ENCODE results near the gene FAM111B.
"Not testable (repeated sequence)": the region's sequence is repeated elsewhere in the genome, so short reads cannot be mapped to it uniquely, and the experiment has no call there.

Gene FAM111B

DNA sequence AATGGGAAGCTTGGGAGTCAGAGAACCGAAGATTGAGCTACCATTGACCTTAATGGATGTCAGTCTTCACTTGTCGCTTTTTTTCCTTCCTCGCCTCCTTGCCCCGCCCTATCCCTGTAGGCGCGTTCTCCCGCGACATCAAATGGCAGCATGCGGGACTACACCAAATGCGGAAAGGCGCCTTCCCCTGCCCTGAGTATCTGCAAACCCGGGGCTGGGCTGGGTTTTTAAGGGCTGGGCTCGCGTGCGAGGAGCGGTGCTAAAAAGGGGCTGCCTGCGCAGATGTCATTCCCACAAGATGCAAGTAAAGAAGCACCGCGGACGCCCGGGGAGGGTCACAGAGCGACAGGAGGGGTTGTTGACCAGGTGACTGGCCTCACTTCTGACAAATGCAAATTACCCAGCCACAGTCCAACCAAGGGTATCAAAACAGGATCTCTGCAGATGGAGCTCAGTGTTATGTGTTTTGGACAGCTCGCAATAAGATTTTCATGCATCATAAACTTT lies 4.7 kb upstream of the FAM111B start:
- DNase-seq, result peak; percentile 86

DNA sequence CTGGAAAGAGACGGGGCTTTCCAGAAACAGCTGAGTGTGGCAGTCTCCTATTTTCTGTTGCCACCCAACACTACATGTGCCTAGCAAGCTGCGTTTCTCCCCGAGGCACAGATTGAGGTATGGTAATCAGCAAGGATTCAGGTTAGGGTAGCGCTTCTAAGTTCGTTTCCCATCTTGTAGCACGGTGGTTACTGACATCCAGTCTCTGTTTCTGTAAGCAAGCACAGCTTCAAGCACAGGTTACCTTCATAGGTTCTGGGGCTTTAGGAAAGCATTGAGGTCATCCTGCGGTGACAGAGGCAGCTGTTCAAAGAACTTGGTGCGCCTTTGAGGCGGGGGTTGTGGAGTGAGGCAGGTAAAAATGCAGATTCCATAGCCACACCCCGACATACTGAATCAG lies 684 bp downstream of the FAM111B start:
- peak; percentile 62 for DNase-seq

DNA sequence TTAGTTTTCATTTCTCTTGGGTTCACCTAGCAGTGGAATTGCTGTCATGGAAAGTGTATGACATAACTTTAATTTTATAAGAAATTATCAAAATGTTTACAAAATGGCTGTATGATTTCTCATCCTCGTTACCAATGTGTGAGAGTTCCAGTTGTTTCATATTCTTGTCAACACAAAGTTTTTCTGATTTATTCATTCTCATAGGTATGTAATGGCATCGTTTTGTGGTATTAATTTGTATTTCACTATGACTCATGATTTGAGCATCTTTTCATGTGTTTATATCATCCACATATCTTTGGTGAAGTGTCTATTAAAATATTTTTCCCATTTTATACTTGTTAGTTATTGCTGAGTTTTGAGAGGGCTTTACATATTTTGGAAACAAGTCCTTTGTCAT lies 5.5 kb downstream of the FAM111B start:
- no peak for DNase-seq

GRCh38 chr11:59114344-59114743 lies 7.3 kb downstream of the FAM111B start:
- DNase-seq, result no peak

GRCh38 chr11:59115553-59115952 lies 8.5 kb downstream of the FAM111B start:
- DNase-seq, result no peak

DNA sequence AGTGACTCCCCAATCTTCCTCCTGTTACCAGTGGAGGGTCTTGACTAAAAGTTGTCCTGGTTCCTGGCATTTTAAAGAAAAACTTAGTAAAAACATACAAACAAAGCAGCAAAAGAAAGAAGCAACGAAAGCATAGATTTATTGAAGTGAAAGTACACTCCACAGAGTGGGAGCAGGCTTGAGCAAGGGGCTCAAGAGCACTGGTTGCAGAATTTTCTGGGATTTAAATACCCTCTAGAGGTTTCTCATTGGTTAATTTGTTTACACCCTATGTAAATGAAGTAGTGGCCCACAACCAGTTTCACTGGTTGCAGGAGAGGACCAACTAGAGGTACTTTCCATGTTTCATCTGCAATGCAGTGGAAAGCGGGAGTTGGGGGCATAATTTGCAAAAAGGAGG lies 10.7 kb downstream of the FAM111B start:
- no peak for DNase-seq

GRCh38 chr11:59119826-59120225 lies 12.8 kb downstream of the FAM111B start:
- no peak for DNase-seq

DNA sequence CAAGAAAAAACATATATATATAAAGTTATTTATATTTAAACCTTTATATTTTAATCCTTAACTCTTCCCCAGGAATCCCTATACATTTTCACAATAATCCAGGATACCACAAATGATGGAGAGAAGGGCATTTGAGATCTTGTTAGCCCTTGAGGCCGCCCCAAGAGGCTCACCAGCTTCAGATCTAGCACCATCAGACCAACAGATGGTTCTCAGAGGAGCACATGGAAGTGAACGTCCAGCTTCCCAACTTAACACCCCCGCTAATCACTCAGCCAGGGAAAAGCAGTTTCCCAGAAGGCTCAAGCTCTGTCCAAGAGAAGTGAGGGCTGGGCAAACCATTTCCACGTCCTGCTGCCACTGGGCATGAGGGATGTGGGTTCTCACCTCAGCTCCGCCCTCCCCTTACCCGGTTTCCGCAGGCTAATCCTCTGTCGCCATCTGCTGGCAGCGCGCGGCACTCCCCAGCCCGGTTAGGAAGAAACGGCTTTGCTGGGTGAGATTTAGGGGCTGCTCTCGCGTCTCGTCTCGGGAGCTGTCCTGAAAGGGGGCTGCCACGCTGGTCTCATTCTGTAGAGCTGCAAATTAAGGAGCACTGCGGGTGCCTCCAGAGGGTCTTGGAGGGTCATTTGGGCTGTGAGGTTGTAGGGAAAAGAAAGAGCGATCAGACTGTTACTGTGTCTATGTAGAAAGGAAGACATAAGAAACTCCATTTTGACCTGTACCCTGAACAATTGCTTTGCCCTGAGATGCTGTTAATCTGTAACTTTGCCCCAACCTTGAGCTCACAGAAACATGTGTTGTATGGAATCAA lies 28.8 kb downstream of the FAM111B start:
- DNase-seq, result peak; percentile 95

DNA sequence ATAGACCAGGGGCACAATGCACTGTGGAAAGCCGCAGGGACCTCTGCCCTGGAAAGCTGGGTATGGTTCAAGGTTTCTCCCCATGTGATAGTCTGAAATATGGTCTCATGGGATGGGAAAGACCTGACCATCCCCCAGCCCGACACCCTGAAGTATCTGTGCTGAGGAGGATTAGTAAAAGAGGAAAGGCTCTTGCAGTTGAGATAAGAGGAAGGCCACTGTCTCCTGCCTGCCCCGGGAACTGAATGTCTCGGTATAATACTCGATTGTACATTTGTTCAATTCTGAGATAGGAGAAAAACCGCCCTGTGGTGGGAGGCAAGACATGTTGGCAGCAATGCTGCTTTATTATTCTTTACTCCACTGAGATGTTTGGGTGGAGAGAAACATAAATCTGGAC lies 29.5 kb downstream of the FAM111B start:
- DNase-seq, result not testable (repeated sequence)

DNA sequence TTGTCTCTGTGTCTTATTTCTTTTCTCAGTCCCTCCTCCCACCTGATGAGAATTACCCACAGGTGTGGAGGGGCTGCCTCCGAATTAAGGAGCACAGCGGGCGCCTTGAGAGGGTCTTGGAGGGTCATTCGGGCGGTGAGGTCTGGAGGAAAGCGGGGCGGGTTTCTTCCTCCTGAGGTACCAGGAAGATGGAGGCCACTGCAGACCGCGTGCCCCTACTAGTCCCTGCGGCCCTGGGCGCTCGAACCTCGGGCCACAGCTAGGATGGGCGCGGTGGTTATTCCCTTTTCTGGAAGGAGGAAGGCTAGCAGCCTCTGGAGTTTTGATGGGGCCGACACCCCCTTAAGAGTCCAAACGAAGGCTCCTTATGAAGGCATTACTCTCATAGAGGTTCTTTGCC lies 30.2 kb downstream of the FAM111B start:
- no peak for DNase-seq

DNA sequence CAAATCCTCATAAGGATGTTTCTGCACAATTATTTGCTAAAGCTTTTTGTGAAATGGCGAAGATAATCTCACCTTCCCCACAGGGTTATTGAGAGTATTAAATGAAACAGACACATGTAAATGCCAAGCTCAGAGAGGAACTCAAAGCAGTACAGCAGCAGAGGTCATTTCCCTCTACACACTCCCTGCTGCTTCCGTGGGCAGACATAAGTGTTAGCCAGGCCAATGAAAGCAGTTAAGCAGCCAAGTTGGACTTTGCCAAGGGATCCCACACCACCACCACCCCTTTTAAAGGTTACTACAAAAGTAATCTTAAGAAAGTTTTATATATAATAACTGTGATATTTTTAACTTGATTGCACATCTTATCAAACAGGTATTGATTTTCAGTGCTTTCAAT lies 31.6 kb downstream of the FAM111B start:
- no peak for DNase-seq

- no peak for DNase-seq
These were observed 34.2 kb downstream of the FAM111B start for GRCh38 chr11:59141191-59141590.

DNA sequence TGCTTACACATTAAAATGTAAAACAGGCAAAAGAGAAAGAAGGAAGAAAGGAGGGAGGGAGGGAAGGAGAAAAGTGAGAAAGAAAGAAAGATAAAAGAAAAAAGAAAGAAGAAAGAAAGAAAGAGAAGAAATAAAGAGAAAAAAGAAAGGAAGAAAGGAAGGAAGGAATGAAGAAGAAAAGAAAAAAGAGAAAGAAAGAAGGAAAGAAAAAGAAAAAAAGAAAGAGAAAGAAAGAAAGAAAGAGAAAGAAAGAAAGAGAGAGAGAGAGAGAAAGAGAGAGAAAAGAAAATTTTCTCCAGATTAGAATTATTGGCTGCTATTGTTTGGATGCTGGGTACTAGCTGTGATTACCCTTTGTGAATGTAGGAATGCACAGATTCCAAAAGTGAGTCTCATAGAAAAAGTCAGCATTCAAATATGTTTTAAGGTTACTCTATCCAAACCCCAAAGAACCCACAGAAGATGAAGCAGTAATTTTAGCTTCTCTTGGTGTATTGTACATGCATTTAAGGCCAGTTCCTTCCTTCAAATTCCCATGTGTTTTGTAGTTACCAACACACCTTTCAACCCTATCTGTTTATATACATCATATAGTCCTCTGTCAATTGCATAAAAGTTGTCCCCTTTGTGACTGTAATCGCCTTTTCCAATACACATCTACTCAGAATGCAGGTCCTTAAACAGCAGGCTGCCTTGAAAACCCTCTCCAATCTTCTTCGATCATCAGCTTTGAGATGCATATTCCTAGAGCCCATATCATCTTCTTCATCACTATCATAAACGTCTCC lies 34.8 kb downstream of the FAM111B start:
- DNase-seq, result no peak

DNA sequence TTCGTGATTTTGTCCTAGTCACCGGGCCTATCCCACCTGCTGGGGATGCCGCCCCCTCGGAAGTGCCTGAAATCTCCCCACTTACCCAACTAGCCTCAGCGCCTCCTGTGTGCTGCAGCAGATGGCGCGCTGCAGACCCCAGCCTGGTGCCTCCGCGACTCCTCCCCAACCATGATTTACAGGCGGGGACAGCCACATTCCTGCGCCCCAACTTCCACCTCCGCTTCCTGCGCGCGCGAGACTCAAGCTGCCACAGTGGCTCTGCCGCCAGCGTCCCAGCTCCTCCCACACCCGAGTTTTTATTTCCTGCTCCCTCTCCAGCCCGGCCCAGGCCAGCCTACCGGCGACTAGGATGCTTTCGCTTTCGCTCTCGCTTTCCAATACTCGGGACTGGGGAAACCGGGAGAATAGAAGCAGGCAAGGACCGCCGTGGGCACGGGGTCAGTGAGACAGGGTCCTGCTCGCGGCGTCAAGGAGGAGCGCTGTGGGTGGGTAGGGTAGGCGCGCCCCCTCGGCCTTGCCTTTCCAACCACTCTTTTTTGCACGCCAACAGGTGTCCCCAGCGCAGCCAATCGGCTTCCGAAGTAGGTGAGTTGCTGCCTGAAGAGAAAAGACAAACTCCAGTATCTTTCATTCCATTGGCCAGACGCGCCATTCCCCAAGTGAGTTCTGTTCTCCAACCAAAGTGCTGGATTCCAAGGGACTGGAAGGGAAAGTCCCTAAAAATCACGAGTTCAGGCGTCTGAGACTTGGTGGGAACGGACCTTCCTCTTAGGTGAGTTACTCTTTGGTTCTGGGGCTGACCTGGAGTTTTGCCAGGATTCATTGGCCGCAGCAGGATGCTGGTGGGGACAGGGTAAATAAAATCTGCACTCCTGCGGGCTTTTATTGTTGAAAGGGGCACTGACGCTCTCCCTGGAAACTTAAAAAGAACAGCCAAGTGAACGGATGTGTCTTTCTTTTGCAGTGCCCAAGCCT lies 35.8 kb downstream of the FAM111B start, which contains the start of gene FAM111A:
Gene FAM111A, plus strand, starts transcription at position 327 of the 978 bp plus-strand sequence. CDS start 6,017 bp downstream, outside the sequence.
- DNase-seq, result peak; percentile 94

GRCh38 chr11:59144096-59144495 lies 37.1 kb downstream of the FAM111B start:
- DNase-seq, result no peak

- DNase-seq, result peak; percentile 86
These were observed 37.7 kb downstream of the FAM111B start for GRCh38 chr11:59144579-59145345.

GRCh38 chr11:59145534-59145933 lies 38.5 kb downstream of the FAM111B start:
- DNase-seq, result no peak

- DNase-seq, result no peak
These were observed 44.7 kb downstream of the FAM111B start for GRCh38 chr11:59151761-59152160.

GRCh38 chr11:59152312-59152951 lies 45.4 kb downstream of the FAM111B start:
- DNase-seq, result no peak

DNA sequence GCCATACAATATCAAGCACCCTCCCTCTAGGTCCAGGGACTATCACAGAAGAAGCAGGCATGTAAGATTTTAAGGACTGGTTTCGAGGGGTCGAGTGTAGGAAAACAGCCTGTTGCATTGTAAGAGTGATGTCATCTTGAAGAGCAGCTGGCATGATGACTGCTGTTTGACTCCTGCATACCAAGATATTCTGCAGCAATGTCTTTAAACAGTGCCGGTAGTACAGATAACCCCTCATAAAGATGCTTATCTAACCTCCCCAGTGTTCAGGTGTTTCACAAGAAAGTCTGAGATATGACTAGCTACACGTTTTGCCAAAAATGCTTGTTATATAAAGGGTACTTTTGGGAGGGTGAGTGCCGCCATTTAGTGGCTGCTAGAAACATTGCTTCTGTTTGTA lies 47.6 kb downstream of the FAM111B start:
- no peak for DNase-seq

DNA sequence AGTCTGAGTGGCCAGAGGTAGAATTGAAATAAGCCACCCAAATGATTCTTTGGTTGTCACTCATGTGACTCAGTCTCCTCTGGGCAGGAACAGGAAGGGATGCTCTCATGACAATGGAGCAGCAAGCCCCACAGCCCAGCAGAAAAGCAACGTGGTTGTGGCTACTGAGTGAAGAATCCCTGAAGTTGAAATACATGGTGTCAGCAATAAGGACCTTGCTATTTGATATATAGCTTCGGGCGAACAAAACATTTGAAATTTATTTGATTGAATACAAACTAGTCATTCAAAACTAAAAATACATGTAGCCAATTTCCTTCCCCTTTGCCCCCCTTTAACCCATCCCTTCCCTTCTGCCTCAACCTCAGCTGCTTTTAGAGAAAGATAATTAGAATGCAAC lies 50.4 kb downstream of the FAM111B start:
- DNase-seq, result no peak
